Mononuclear cell (primary cell): ENCODE results near the gene SHROOM2. TPM values are rescaled to one million over a fixed set of nuclear protein-coding genes. Genes with fewer than 3 reads are reported as not detected.

Source experiments
- H3K27me3 ChIP-seq: 2 replicates; pipeline ENCODE4 v1.6.0; 2011; ENCODE audit warnings: low read length, control low read depth; ENCODE audit not compliant: insufficient read depth
- H3K4me1 ChIP-seq: 2 replicates; pipeline ENCODE4 v1.5.1; 2011; ENCODE audit warnings: mild to moderate bottlenecking, low read length, control low read depth; ENCODE audit not compliant: insufficient read depth
- H3K4me3 ChIP-seq: 2 replicates; pipeline ENCODE4 v1.5.1; 2011; ENCODE audit warnings: mild to moderate bottlenecking, low read length, moderate library complexity
- H3K9me3 ChIP-seq: 2 replicates; pipeline ENCODE4 v1.5.1; 2011; ENCODE audit warnings: low read depth, mild to moderate bottlenecking, control low read depth, low read length
- total RNA-seq: library from RNA; depleted of rRNA; stranded (reverse); fragments of >200 nt; gene quantifications from one replicate; pipeline ENCODE4 v1.2.3, GENCODE V29; 2012

Gene SHROOM2
- total RNA-seq, 1 donor: under 0.01 TPM

DNA sequence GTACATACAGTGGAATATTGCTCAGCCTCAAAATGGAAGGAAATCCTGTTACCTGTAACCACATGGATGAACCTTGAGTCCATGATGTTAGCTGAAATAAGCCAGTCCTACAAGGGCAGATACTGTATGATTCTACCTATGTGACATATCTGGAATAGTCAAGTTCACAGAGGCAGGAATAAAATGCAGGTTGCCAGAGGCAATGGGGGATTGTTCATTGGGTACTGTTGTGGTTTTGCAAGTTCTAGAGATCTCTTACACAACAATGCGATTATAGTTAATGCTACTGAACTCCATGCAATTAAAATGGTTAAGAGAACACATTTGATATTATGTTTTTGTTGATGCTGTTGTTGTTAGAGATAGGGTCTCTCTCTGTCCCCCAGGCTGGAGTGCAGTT, 74.6 kb downstream of the SHROOM2 start:
- H3K27me3 ChIP-seq: no peaks in the 10 kb centered on the region
- H3K9me3 ChIP-seq: no peaks in the 10 kb centered on the region
- no peaks in the 10 kb centered on the region for H3K4me1 ChIP-seq
- no peak overlapping the region for H3K4me3 ChIP-seq

DNA sequence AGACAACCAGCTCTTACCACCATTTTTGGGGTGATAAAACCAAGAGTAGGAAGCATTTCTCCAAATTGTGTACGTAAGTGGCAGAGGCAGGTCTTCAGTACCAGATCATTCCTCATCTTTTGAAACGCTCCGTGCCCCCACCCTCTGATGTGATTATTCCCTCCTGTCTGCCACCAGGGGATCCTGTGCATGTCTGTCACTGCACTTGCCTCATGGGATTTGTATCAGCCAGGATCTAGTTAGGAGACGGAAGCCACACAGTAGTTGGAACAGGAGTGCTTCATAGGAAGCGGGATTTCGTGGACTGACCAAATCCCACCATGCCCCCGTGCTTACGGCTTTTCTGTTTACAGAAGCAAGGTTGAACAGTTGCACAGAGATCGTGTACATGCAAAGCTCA, 75.5 kb downstream of the SHROOM2 start:
- Histone ChIP-seq H3K4me3 (no peak overlapping the region), H3K9me3 (no peaks in the 10 kb centered on the region), H3K4me1 (no peaks in the 10 kb centered on the region), H3K27me3 (peaks cover under 1% of the 10 kb centered on the region)

DNA sequence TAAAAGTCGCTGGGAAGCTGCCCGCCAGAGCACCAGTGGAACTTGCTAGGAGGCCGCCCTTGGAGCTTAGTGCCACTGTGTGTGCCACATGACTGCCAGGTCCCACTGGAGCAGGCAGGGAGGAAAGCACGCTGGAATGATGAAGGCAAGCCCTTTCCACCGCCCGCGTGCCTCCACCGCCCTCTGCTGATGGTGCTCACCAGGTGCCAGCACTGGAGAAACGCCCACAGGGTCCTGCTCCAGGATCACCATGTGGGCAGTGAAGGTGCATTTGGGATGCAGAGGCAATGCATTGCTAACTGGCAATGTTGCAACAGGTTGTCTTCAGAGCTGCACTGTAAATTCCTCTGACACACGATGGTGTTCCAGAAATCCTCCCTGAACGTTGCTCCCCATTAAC, 76.3 kb downstream of the SHROOM2 start:
- H3K4me1 ChIP-seq: no peaks in the 10 kb centered on the region
- H3K4me3 ChIP-seq: no peak overlapping the region
- H3K27me3 ChIP-seq: peaks cover 2% of the 10 kb centered on the region
- H3K9me3 ChIP-seq: no peaks in the 10 kb centered on the region

DNA sequence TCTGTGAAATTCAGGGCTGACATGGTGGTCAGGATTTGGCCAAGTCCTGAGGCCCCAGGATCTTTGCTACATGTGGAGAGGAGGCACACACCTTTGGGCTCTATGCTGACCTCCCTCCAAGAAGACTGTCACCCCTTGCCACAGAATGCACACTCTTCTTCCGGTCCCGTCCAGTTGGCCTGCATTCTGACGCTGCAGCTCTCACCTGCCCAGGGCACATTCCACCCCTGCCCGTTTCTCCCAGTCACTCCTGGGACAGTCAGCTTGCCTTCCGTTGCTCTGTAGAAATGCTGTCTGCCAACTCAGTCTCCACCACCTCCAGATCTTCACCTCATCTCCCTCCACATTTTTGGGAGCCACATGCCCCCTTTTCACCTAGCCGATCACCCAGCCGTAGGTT, 76.7 kb downstream of the SHROOM2 start:
- H3K4me3 ChIP-seq: no peak overlapping the region
- no peaks in the 10 kb centered on the region for H3K4me1 ChIP-seq
- H3K9me3 ChIP-seq: no peaks in the 10 kb centered on the region
- H3K27me3 ChIP-seq: peaks cover 2% of the 10 kb centered on the region

DNA sequence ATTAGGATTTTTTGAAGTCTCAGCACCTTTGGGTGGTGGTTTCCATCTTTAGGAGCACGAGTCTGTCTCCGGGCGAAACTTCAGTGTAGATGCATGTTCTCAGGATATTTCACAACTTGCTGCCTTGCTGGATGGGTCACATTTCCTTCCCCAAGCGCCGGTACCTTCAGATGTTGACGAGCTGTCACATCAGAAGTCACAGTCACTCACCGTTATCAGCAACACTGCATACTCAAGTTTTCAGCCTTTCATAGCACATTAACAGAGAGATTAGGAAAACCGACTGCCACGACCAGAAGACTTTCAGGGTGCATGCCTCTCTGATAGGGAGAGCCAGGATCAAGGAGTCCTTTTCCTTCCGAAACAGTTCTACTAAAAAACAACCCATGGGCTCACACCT, 77.8 kb downstream of the SHROOM2 start:
- no peaks in the 10 kb centered on the region for H3K4me1 ChIP-seq
- H3K4me3 ChIP-seq: no peak overlapping the region
- peaks cover 2% of the 10 kb centered on the region for H3K27me3 ChIP-seq
- H3K9me3 ChIP-seq: no peaks in the 10 kb centered on the region

DNA sequence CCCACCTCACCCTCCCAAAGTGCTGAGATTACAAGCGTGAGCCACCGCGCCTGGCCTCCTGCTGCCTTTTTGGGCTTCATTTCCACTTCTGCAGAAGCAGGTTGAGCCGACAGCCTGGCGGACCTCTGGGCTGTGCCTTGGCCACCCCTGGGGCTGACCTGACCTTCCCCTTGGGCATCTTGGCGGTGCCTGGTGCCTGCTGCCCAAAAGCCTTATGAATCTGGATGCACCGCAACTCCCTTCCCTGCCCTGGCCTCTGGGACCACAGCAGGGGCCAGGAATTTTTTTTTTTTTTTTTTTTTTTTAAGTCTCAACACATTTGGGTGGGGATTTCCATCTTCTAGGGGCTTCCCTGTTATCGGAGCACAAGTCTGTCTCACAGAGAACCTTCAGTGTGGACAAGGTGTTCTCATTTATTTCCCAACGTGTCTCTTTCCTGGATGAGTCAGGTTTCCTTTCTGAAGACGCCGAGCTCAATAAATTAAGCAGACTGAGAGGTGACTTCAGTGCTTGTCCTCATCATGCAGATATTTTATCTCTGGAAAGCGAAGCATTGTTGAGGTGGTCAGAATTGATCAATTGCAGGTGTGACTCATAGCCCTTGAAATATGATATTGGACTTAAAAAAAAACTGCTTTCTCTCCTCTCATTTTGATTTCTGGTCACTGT, 79.7 kb downstream of the SHROOM2 start:
- Histone ChIP-seq H3K4me1 (no peaks in the 10 kb centered on the region), H3K4me3 (no peak overlapping the region), H3K9me3 (no peaks in the 10 kb centered on the region), H3K27me3 (peaks cover 2% of the 10 kb centered on the region)

DNA sequence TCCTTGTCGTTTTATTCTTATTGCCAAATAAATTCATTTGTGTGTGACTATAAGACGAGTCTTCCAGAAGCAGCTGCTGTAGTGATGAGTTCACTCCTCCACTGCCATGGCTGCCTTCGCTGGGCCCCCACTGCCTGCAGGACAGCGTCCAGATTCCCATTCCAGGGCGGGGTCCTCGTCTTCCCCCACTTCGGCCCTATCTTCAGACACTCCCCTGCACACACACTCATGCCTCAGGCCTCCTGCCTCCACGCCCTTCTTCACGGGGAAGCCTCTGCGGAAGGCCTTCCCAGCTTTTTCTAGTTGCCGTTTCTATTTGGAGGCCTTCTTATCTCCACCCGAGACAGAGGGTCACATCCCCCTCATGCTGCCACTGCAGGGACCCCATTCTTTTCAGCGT, 80.4 kb downstream of the SHROOM2 start:
- H3K4me3 ChIP-seq: no peak overlapping the region
- H3K4me1 ChIP-seq: no peaks in the 10 kb centered on the region
- no peaks in the 10 kb centered on the region for H3K9me3 ChIP-seq
- peaks cover 2% of the 10 kb centered on the region for H3K27me3 ChIP-seq

DNA sequence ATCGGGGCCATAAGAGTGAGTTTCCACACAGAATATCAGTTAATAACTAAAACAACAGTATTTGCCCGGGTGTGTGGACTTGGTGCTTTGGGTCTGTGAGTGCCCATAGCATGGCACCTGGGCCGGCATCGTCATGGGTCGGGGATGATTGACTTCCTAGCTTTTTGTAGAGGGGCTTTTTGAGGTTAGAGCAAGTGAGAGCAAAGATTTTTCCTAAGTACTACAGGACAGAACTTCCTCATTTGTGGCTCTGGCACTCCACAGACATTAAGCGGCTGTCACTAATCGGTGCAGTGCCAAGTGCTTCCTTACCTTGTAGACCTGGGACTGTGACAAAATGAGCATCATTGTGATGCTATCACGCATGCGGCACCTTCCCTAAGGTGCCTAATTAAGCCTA, 81.0 kb downstream of the SHROOM2 start:
- H3K27me3 ChIP-seq: peaks cover 2% of the 10 kb centered on the region
- no peaks in the 10 kb centered on the region for H3K4me1 ChIP-seq
- H3K9me3 ChIP-seq: no peaks in the 10 kb centered on the region
- no peak overlapping the region for H3K4me3 ChIP-seq

DNA sequence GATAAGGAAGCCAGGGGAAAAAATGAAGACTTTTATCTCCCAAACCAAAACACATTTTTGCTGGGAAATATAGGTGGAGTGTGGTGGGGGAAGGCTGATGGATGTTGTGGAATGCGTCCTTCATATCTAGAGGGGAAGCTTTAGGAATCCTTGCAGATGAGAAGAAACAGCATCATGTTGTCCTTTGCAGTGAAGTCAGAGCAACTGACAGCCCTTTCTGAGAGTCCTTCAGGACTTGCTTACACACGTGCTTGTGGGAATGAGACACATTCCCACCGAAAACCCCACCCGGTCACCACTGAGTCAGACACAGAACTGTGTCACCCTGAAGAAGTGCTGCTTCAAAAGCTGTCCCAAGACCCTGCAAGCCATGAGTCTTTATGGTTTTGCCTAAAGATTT, 81.5 kb downstream of the SHROOM2 start:
- H3K4me3 ChIP-seq: no peak overlapping the region
- H3K4me1 ChIP-seq: no peaks in the 10 kb centered on the region
- H3K27me3 ChIP-seq: peaks cover 2% of the 10 kb centered on the region
- no peaks in the 10 kb centered on the region for H3K9me3 ChIP-seq

DNA sequence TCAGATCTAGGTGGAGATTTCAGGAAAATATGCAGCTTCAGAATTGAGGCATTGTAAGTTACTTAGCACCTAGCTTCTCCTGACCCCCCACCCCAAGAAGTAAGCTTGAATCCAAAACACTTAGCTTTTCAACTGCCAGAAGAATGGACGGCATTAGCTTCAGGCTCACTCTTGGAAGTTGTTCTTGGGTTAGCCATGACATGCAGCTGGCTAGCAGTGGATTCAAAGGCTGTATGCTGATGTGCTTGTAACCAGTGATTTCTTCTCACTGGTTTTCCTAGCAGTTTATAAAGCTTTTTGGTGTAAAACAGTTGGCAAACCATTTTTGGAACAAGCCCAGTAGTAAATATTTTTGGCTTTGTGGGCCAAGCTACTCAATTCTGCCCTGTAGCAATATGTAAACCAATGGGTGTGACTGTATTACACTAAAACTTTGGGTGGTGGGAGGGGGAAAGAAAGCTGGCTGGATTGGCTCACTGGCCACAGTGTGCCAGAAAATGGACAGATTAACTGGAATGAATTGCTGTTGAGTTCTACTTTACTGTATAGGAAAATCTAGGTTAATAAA, 85.6 kb downstream of the SHROOM2 start:
- no peaks in the 10 kb centered on the region for H3K4me1 ChIP-seq
- peaks cover under 1% of the 10 kb centered on the region for H3K27me3 ChIP-seq
- H3K4me3 ChIP-seq: no peak overlapping the region
- H3K9me3 ChIP-seq: no peaks in the 10 kb centered on the region

DNA sequence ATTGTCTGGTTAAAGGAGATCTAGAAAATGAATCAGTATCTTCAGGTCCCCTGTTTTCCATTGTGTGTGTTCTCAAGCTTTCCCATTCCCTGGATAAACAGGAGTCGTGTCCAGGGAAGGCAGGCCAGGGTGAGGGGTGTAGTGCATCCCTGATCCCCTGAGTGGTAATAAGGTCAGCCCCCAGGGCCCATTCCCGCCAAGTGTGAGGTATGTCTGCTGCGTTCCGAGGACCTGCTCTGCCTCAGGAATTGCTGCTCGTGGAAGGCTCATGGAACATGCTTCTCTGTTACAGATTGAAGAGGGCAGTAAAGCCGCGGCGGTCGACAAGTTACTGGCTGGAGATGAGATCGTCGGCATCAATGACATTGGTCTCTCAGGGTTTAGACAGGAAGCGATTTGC, 87.1 kb downstream of the SHROOM2 start:
- Histone ChIP-seq H3K27me3 (no peaks in the 10 kb centered on the region), H3K4me3 (no peak overlapping the region), H3K9me3 (no peaks in the 10 kb centered on the region), H3K4me1 (no peaks in the 10 kb centered on the region)

DNA sequence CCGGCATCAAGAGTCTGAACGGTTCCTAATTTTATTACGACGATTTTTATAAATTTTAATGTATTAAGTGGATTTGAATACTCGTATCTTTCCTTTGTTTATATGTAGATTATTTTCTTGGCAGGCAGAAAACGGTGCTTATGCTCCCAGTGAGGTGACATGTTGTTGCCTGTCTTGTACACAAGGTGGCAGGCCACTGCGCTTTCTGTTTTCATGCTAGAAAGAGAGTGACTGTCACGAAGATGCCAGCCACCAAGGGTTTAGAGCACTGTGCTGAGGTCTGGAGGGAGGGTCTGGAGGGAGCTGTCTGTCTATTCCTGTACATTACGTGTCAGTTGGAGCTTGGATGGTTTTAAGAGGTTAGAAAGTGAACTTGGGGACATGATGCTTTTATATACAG, 87.7 kb downstream of the SHROOM2 start:
- H3K4me1 ChIP-seq: no peaks in the 10 kb centered on the region
- H3K27me3 ChIP-seq: no peaks in the 10 kb centered on the region
- H3K4me3 ChIP-seq: no peak overlapping the region
- H3K9me3 ChIP-seq: no peaks in the 10 kb centered on the region

DNA sequence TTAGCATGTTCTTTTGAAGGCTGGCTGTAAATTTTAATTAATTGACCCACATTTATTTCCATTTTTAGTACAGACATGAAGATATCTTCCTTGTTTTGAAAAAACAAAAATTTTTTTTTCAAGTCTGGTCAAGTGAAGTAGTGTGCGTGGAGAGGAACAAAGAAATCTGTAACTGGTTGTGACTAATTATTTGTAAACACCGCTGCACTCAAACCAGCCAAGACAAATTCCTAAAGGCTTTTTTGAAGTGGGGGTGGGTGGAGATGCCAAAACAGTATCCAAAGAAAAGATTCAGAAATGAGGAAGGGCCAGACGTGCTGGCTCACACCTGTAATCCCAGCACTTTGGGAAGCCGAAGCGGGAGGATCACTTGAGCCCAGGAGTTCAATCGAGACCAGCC, 88.3 kb downstream of the SHROOM2 start:
- H3K4me1 ChIP-seq: no peaks in the 10 kb centered on the region
- H3K27me3 ChIP-seq: no peaks in the 10 kb centered on the region
- no peak overlapping the region for H3K4me3 ChIP-seq
- no peaks in the 10 kb centered on the region for H3K9me3 ChIP-seq

DNA sequence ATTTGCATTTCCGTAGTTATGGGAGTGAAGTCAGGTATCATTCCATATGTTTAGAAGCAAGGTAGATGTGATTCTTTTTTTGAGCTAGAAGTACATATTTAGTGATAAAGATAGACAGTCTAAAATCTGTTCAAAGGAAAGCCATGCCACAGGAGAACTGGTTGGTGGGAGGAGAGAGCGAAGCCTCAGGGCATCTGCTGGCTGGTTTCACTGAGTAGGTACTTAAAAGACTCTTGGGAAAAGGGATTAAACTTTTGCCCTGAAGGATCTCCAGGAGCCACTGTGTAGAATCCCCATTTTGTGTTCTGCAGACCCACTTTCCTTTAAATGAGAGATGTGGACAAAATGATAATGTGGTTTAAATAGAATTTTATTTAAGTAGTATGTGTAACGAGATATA, 89.6 kb downstream of the SHROOM2 start:
- Histone ChIP-seq H3K4me3 (no peak overlapping the region), H3K27me3 (no peaks in the 10 kb centered on the region), H3K9me3 (no peaks in the 10 kb centered on the region), H3K4me1 (no peaks in the 10 kb centered on the region)

DNA sequence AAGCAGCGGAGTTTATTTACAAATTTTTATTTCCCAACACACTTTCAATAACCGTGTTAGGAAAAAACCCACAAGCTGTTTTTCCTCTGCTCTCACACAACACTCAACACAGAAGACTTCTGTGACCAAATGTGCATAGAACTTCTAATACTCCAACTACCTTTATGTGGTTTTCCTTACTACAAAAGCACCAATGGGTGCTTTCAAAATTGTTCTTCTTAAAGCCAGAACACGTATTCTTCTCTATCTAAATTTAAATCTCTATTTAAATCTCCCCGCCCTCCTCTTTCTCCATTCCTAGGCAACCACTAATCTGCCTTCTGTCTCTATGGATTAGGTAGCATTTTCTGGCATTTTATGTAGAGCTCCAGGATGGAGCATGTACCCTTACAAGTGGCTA, 90.0 kb downstream of the SHROOM2 start:
- no peaks in the 10 kb centered on the region for H3K27me3 ChIP-seq
- H3K4me1 ChIP-seq: no peaks in the 10 kb centered on the region
- H3K4me3 ChIP-seq: no peak overlapping the region
- no peaks in the 10 kb centered on the region for H3K9me3 ChIP-seq

DNA sequence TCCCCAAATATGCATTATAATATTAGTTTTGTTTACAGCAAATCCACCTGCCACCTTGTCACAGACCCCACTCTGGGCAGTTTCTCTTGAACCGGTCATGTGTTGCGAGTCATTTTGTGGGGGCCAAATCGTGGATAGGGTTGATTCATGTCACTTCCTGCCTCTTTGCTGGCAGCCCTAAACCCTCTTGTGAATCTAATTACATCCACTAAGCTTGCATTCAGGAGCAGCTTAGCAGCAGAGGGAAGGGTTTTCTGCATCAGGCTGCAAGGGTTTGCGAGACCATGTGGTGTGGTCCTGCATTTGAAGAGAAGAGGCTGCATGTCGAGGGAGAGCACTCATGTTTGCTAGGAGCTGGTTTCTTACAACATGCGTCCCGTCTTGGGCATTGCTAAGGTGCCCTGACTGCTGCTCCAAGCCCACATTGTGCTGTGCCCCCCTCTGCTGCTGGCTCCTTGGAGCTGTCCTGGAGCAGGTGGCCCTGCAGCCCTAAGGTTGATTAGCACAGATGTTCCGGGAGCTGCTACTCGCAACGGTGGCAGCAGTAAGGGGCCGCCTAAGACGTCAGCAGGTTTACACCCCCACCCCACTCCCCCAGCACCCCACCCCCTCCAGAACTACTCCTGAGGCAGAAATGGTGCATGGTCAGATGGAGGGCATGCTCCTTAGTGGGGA, 92.1 kb downstream of the SHROOM2 start:
- Histone ChIP-seq H3K9me3 (no peaks in the 10 kb centered on the region), H3K4me3 (no peak overlapping the region), H3K27me3 (no peaks in the 10 kb centered on the region), H3K4me1 (no peaks in the 10 kb centered on the region)
